GM12801 (cell line): Measurements from ENCODE around the gene ATAD3B.

Experiments
- TF ChIP-seq, protein P1 (sequence below): IDR thresholded peaks from one replicate; pipeline ENCODE4 v1.5.1; 2011; ENCODE audit warnings: control low read depth; ENCODE audit not compliant: insufficient read length; ENCODE audit errors: extremely low read depth

ATAD3B gene

DNA sequence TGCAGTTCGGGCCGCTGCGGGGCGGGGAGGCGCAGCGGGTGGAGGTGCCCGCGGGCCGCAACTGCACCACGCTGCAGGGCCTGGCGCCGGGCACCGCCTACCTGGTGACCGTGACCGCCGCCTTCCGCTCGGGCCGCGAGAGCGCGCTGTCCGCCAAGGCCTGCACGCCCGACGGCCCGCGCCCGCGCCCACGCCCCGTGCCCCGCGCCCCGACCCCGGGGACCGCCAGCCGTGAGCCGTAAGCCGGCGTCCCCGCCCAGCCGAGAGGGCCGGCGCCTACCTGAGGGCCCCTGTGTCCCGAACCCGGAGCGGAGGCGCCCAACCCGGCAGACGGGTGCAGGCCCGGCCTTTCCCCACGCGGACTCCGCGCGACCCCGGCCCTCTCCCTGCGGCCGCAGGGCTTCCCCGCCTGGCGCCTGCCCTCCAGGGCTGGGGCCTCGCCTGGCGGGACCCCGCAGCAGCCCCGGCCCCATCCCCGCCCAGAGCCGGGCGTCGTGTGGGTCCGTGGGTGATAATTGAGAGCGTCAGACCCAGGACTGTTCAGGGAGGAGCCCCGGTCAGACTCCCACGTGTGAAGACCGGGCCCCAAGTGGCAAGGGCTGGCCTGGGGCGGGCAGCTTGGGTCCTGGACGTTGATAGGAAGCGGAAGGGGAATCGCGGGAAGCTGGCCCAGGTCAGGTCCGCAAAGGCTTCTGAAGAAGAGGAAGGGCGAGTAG lies 31.9 kb upstream of the ATAD3B start:
- TF ChIP-seq, protein P1, sequence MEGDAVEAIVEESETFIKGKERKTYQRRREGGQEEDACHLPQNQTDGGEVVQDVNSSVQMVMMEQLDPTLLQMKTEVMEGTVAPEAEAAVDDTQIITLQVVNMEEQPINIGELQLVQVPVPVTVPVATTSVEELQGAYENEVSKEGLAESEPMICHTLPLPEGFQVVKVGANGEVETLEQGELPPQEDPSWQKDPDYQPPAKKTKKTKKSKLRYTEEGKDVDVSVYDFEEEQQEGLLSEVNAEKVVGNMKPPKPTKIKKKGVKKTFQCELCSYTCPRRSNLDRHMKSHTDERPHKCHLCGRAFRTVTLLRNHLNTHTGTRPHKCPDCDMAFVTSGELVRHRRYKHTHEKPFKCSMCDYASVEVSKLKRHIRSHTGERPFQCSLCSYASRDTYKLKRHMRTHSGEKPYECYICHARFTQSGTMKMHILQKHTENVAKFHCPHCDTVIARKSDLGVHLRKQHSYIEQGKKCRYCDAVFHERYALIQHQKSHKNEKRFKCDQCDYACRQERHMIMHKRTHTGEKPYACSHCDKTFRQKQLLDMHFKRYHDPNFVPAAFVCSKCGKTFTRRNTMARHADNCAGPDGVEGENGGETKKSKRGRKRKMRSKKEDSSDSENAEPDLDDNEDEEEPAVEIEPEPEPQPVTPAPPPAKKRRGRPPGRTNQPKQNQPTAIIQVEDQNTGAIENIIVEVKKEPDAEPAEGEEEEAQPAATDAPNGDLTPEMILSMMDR, result no peak

DNA sequence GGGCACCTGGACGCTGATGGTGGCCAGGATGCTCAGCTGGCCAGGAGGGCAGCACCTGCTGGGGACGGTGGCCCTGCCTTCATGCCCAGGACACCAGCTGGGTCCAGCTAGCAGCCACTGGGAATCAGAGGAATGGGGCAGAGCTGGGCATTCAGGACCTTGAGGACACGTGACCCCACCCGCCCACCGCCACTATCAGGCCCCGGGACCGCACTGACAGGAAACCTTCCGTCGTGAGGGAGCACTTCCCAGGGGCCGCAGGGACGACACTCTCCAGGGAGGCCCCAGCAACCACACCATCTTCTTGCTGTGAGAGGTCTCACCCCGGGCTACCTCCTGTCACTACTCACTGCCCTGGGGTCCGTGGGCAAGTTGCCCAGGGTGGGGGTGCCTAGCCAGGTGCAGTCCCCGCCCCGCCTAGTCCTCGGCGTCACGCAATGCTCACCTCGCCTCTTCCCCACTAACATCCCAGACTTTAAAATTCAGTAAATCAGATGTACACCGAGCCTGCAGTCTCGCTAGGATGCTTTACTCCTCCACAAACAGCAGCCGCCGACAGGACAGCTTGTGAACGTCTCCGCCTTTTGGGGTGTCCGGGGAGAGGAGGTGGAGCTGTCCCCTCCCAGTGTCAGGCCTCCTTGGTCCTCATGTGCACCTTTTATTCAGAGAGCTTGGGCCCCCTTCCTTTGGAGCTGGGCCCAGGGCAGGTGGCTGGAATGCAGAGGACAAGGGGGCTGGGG lies 31.1 kb upstream of the ATAD3B start:
- TF ChIP-seq, protein P1, result no peak

DNA sequence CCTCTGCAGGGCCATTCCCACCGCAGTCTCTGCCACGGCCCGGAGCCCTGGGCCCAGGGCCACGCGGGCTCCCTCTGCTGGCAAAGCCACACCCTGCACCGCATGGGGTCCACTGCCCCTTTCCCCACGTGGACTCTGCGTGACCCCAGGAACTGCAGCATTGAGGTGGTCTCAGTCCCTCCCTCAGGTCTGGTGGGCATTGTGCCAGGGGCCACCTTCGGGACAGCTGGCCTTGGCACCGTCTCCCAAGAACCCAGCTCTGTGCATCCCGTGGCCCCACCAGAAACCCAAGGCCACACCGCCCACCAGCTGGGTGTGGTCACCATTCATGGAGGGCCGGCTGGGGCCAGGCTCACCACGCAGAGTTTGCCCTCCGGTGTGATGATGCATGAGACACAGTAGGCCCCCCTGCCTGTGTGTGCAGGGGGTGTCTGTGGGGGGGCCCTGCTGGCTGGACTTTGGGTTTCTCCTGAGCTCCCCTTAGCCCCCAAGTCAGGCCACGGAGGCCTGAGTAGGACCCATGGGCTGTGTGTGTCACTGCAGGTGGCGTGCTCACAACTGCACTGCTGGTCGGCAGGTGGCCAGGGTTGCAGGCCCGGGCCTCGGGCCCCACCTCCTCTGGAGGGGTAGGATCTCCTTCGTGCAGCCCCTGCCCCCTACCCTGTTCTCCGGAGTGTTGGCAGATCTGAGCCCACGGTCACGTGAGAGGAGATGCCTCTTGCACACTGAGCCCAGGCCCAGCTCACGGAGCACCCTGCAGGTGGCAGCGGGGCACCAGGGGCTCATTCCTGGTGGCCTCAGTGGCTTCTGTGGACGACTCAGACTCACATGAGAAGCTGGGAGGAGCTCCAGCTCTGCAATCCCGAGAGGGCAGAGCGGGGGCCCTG lies 30.3 kb upstream of the ATAD3B start:
- TF ChIP-seq, protein P1, result no peak

DNA sequence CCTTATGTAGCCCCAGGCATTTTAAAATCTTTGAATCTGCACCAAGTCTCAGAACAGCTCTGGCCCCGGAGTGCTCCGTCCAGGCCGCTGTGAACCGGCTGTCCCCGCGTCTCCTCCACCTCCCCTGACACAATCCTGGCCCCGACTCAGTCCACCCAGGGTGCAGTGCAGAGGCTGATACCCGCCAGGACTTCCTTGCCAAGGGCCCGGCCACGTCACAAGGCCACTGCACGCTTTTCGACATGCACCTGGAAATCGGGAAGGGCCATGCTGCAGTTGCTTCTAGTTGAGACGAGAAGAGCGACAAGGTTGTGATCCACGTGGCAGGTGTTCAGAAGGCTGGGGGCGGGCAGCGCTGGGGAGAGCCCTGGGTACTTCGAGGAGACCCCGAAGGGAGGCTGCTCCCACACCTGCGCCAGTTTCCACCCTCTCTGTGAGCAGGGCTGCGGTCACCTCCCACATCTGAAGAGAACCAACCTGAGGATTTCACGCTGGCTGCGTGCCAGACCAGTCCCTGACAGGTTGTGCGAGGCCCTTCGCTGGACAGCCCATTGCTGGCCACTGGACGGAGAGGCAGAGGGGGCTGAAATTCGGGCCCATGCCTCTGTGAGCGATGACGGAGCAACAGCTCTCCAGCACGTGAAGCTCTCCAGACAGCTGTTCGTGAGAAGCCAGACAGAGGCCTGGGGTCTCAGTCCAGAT lies 29.3 kb upstream of the ATAD3B start:
- TF ChIP-seq, protein P1, result no peak

DNA sequence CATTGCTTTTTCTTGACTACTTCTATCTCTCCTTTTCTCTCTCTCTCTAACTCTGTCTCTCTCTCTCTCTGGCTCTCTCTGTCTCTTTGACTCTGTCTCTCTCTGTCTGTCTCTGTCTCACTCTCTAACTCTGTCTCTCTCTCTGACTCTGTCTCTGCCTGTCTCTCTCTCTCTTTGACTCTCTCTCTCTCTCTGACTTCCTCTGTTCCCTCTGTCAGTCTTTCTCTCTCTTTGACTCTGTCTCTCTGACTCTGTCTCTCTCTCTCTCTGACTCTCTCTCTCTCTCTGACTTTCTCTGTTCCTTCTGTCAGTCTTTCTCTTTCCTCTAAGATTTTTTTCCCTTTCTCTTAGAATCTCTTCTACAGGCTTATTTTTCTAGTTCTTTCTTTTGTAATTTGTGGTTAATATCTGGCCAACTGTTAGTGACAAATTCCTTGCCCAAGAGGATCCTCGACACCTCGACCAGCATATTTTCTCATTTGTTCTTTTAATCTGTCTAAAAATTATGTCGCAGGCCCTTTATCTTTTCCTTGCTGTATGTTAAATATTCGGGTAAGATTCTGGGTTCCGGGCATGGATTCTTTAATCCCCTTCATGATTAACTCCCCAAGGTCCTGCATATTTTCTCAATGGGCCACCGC lies 22.3 kb upstream of the ATAD3B start, which contains the start of gene ATAD3C:
TSS of gene ATAD3C (plus strand) at position 591 of the 641 bp plus-strand sequence. CDS start 995 bp downstream, outside the sequence.
- TF ChIP-seq, protein P1, result no peak

DNA sequence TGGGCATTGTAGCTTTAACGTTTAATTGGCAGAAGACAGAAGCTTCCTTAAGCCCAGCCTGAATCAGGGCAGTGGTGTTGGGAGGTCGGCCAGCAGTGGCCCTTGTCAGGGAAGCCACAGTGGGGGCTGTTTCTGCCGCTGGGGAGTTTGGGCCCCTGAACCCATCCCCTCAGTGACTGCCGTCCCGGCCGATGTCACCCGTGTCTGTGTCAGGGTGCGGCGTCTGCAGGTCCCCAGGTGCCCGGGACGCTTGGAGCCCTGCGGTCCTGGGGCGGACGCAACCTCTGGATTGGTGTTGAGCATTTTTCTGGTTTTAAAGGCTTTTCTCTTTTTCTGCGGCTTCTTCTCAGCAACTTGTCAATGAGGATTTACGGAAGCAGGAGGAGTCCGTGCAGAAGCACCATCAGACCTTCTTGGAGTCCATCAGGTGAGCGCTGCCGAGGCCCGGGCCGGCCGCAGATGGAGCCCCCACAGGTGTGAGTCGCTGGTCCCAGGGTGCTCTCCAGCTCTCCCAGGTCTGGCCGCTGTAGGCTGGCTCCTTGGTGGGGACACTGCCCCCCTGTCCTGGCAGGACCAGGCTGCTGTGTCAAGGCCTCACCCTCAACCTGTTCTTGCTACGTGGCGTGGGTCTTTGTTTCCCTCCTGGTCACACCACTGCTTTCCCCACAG lies 19.7 kb upstream of the ATAD3B start:
- TF ChIP-seq, protein P1, result no peak
